ENCODE measurements around the gene TPBG. TPM values are rescaled to one million over a fixed set of nuclear protein-coding genes. Genes with fewer than 3 reads are reported as not detected.
"Not testable (repeated sequence)": the region's sequence is repeated elsewhere in the genome, so short reads cannot be mapped to it uniquely, and the experiment has no call there.

The TPBG gene
- total RNA-seq, 1 donor: 101 TPM

DNA sequence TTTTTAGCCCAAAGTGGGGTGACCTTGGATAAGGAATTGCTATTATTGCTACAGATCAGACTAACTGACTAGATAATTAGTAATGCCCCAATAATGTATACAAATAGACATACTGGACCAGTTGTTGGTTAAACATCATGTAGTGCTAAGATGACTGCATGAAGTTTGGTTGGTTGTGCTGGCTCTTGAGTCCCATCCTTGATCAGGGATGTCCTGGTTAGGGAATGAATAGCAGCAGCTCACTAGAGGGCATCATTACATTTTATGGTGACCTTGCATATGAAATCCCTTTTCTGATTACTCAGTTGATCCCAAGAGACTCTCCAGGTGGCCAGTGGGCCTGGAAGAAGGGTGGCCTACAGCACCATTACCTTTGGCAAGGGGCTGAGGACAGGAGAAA lies 10.9 kb downstream of the TPBG start:
- TF ChIP-seq, protein P1, sequence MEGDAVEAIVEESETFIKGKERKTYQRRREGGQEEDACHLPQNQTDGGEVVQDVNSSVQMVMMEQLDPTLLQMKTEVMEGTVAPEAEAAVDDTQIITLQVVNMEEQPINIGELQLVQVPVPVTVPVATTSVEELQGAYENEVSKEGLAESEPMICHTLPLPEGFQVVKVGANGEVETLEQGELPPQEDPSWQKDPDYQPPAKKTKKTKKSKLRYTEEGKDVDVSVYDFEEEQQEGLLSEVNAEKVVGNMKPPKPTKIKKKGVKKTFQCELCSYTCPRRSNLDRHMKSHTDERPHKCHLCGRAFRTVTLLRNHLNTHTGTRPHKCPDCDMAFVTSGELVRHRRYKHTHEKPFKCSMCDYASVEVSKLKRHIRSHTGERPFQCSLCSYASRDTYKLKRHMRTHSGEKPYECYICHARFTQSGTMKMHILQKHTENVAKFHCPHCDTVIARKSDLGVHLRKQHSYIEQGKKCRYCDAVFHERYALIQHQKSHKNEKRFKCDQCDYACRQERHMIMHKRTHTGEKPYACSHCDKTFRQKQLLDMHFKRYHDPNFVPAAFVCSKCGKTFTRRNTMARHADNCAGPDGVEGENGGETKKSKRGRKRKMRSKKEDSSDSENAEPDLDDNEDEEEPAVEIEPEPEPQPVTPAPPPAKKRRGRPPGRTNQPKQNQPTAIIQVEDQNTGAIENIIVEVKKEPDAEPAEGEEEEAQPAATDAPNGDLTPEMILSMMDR (IDR thresholded peaks at IDR 0.05; ENCODE audit: insufficient read depth, low read length): no peak
- DNase-seq (ENCODE audit: low read depth): no peak
- no peak overlapping the region for H3K4me3 ChIP-seq (ENCODE audit: low read depth, low read length)

DNA sequence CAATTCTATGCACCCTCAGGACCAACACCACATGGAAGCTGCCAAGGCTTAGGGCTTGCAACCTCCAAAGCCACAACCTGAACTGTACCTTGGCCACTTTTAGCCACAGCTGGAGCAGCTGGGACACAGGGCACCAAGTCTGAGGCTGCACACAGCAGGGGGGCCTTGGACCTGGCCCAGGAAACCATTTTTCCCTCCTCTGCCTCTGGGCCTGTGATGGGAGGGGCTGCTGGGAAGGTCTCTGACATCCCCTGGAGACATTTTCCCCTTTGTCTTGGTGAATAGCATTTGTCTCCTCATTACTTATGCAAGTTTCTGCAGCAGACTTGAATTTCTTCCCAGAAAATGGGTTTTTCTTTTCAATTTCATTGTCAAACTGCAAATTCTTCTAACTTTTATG lies 13.0 kb downstream of the TPBG start:
- no peak for DNase-seq (ENCODE audit: low read depth)
- no peak overlapping the region for H3K4me3 ChIP-seq (ENCODE audit: low read depth, low read length)
- TF ChIP-seq, protein P1 (IDR thresholded peaks at IDR 0.05; ENCODE audit: insufficient read depth, low read length): no peak

DNA sequence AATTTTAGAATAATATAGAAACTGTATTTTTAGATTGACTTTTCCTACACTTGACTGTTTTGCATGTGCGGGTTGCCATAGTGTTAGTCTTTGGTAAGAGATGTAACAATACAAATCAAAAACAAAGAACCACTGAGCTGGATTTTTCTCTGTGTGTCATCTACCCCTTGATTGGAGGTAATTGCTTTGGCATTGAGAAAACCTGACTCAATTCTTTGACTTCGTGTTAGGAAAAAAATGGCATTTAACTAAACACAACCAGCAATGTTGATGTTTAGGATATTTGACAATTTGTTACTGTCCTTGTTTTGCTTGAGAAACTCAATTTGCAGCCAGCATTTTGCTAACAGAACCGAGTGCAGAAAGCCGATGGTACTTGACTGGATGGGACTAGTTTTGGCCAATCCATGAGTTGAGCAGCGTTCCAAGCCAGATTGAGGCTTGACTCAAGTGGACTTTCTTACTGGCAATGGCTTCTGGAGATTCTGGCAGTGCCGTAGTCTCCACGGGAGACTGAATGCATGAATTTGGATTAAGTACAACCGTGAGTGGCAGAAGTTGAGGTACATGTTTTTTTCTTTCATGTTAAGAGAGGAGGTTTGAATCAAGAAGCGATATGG lies 17.1 kb downstream of the TPBG start:
- TF ChIP-seq, protein P1 (IDR thresholded peaks at IDR 0.05; ENCODE audit: insufficient read depth, low read length): no peak
- DNase-seq (ENCODE audit: low read depth): no peak
- H3K4me3 ChIP-seq (ENCODE audit: low read depth, low read length): no peak overlapping the region

DNA sequence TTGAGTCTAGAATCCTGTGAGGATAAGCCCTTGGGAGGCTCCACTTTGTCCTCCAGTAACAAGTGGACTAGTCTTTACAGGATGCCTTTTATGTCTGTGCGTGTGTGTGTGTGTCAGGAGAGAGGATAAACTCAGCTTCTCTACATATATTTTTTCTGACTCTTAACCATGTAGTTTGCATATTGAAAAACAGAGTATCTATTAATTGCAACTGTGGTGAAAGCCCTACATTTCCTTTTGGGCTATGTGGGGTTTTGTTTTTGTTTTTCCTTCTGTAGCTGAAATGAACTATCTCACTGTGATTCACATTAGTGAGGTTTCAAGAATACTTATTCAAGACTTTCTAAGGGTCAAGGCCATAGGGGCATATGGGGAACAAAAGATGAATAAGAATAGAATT lies 17.7 kb downstream of the TPBG start:
- no peak for DNase-seq (ENCODE audit: low read depth)
- TF ChIP-seq, protein P1 (IDR thresholded peaks at IDR 0.05; ENCODE audit: insufficient read depth, low read length): no peak
- H3K4me3 ChIP-seq (ENCODE audit: low read depth, low read length): no peak overlapping the region

DNA sequence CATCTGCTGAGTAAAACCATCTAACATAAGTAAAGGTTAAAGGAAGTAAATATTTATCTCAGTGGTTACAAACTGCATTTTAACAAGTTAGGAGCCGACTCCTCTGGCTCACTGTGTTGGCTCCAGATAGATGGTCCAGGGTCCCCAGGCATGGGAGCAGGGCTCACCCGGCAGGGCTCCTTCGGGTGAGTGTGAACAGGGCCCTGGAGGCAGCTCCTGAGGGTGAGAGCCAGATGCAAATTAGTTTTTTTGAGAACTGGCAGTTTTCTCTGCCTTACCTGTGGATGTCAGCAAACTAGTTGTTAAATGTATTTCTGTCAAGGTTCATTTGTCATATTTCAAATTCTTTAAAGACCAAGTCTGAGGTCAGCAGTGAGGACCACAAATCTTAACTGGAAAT lies 21.5 kb downstream of the TPBG start:
- H3K4me3 ChIP-seq (ENCODE audit: low read depth, low read length): no peak overlapping the region
- no peak for DNase-seq (ENCODE audit: low read depth)
- TF ChIP-seq, protein P1 (IDR thresholded peaks at IDR 0.05; ENCODE audit: insufficient read depth, low read length): no peak

DNA sequence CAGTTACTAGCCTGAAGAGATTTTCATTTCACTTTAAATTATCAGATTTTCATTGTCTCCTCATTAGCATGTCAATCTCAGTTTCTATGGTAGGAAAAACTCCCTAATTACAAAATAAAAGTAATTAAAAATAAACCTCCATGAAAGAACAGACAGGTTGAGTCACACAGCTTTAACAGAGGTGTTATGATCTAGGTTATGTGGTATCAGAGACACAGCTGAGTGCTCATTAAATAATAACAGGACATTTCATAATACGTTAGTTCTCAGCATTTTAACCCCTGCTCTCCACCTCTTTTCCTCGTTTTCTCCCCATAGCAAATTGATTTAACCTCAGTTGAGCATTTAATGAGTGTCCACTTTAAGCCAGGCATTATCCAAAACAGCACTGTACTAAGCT lies 21.9 kb downstream of the TPBG start:
- H3K4me3 ChIP-seq (ENCODE audit: low read depth, low read length): no peak overlapping the region
- TF ChIP-seq, protein P1 (IDR thresholded peaks at IDR 0.05; ENCODE audit: insufficient read depth, low read length): no peak
- no peak for DNase-seq (ENCODE audit: low read depth)

DNA sequence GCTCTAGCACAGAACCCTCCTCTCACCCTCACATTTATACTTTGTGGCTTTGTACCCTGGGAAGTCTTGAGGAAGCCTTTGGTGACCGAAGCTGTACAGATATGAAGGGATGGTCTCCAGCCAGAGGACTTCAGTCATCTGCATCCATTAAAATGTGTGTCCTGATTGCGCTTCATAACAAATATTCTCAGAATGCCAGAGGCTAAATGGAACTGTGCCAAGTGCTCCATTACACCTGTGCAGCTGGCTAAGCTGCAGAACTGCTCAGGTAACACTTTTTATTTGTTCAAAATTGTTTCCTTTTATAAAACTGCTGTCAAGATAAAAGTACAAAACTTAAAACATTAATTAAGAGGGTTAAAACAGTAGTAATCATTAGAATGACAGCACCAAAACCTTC lies 22.3 kb downstream of the TPBG start:
- no peak for DNase-seq (ENCODE audit: low read depth)
- TF ChIP-seq, protein P1 (IDR thresholded peaks at IDR 0.05; ENCODE audit: insufficient read depth, low read length): no peak
- no peak overlapping the region for H3K4me3 ChIP-seq (ENCODE audit: low read depth, low read length)

DNA sequence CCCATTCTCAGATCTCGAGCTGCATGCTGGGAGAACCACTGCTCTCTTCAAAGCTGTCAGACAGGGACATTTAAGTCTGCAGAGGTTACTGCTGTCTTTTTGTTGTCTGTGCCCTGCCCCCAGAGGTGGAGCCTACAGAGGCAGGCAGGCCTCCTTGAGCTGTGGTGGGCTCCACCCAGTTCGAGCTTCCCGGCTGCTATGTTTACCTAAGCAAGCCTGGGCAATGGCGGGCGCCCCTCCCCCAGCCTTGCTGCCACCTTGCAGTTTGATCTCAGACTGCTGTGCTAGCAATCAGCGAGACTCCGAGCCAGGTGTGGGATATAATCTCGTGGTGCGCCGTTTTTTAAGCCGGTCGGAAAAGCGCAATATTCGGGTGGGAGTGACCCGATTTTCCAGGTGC lies 31.2 kb downstream of the TPBG start:
- not testable (repeated sequence) for H3K4me3 ChIP-seq (ENCODE audit: low read depth, low read length); DNase-seq (ENCODE audit: low read depth)

Data from fibroblast of the aortic adventitia (primary cell).